NCI-H146 treated with DMSO at 0.1 percent for 48 hours (cell line): ENCODE data around the gene RPLP2.

Source experiments
- DNase-seq: peaks from one replicate; lab custom pipeline; 2025; ENCODE audit not compliant: unreplicated experiment; lab: John Stamatoyannopoulos, UW

Gene RPLP2

GRCh38 chr11:862081-862661 is 52.4 kb downstream of the RPLP2 start:
- DNase-seq = no peak
